ENCODE data around the gene APCDD1L. TPM values are rescaled to one million over a fixed set of nuclear protein-coding genes. Genes with fewer than 3 reads are reported as not detected.

Gene APCDD1L
- total and polyA plus RNA-seq, 8 donors: 0.09 to 0.23 (median 0.13) TPM; not detected in 1

DNA sequence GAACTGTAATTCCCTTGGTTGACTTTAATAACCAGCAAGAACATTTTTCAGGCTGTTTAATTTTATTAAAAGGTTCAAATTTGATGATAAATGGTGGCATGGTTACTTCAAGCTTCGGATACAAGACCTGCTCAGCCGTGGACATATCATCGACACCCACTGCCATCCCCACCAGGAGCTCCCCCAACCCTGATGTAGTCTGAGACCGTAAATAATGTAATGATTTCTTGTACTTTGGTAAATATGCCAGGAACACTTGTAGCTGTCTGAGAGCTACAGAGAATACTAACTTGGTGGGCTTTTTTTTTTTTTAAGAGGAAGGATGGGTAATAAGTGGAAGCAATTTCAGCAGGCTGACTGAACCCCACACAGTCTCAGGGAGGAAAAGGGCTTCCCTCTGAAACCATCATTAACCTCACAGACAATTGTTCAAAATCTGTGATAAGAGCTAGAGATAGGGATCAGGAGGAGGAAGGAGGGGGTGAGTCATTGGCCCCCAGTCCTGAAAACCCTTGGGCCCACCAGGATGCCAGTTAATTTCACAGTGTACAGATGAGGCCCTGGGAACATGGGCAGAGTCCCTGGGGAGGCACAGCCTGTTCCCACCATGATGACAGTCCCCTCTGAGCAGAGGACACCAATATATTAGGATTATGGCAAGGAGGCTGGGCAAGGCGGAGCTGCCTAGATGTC lies 56.0 kb downstream of the APCDD1L start:
- no peak for ATAC-seq
- intact Hi-C loops (cut with DNase I): no loop called here
- Histone ChIP-seq H3K9me3 (peaks cover 0 to 4% of the 10 kb centered on the region in 2 donors), H3K4me3 (no peak overlapping the region), H3K4me1 (no peaks in the 10 kb centered on the region), H3K27me3 (no peaks in the 10 kb centered on the region), H3K36me3 (no peaks in the 10 kb centered on the region), H3K27ac (no peak overlapping the region)
- no peak for DNase-seq
- TF ChIP-seq, protein P1, sequence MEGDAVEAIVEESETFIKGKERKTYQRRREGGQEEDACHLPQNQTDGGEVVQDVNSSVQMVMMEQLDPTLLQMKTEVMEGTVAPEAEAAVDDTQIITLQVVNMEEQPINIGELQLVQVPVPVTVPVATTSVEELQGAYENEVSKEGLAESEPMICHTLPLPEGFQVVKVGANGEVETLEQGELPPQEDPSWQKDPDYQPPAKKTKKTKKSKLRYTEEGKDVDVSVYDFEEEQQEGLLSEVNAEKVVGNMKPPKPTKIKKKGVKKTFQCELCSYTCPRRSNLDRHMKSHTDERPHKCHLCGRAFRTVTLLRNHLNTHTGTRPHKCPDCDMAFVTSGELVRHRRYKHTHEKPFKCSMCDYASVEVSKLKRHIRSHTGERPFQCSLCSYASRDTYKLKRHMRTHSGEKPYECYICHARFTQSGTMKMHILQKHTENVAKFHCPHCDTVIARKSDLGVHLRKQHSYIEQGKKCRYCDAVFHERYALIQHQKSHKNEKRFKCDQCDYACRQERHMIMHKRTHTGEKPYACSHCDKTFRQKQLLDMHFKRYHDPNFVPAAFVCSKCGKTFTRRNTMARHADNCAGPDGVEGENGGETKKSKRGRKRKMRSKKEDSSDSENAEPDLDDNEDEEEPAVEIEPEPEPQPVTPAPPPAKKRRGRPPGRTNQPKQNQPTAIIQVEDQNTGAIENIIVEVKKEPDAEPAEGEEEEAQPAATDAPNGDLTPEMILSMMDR (IDR thresholded peaks at IDR 0.05): no peak

DNA sequence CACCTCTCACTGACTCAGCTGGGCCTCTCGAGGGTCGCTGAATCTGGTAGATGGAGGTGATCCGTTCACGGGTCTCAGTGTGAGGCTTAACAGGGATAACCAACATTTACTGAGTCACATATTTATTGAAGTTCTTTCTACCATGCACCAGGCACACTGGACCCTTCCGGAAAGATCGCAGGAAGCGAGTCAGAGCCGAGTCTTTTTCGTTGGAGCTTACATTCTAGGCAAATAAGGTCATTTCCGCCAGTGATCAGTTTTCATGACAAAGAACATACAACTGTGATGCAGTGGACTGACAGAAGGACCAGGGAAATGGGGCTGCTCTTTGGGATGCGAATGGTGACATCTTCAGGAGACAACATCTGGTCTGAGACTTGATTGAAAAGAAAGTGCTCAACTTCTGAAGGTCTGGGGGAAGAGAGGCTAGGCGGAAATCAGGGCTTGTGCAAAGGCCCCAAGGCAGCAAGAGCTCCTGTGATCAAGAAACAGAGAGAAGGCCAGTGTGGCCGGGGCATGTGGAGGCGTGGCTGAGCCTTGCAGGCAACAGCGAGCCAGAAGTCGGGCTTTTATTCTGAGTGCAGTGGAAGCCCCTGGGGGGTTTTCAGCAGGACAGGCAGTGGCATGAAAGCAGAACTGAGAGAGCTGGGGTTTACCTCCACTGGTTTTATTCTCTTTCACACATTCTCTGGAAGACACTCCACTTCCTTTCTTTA lies 56.7 kb downstream of the APCDD1L start:
- DNase-seq (no peak), ATAC-seq (no peak)
- Histone ChIP-seq H3K9me3 (peaks cover 0 to 5% of the 10 kb centered on the region in 2 donors), H3K36me3 (no peaks in the 10 kb centered on the region), H3K4me3 (no peak overlapping the region), H3K27me3 (no peaks in the 10 kb centered on the region), H3K27ac (no peak overlapping the region), H3K4me1 (no peaks in the 10 kb centered on the region)
- intact Hi-C loops (cut with DNase I): no loop called here
- TF ChIP-seq, protein P1 (IDR thresholded peaks at IDR 0.05): no peak

DNA sequence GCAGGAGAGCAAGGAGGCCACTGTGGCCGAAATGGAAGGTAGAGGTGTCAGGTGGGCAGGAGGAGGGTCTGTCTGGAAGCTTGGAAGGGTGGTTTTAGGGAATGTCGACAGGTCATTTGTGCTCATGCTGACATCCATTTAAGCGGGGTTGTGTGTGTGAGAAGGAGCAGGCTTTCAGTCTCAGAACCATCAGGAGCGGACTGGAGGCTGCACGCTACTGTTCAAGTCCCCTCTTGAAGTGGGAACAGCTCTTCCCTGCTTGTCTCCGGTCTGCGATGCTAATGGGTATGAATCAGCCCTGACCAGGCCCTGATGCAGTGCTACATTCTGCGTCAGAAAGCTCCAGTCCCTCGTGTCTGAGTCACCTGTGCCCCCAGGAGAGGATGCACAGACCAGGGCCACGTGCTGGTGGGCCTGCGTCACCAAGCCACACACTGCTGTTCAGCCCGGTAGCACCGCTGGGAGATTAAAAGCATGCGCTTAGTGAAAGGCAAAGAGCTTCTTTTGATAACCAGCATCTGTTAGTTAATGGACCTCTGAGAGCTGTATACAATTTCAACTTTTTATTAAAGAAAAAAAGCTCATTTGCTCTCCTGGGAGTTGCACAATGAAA lies 58.0 kb downstream of the APCDD1L start:
- peaks cover 0 to 5% of the 10 kb centered on the region in 2 donors for H3K9me3 ChIP-seq
- intact Hi-C loops (cut with DNase I): no loop called here
- H3K4me3 ChIP-seq: no peak overlapping the region
- no peaks in the 10 kb centered on the region for H3K27me3 ChIP-seq
- TF ChIP-seq, protein P1 (IDR thresholded peaks at IDR 0.05): no peak
- ATAC-seq (no peak), DNase-seq (no peak)
- H3K36me3 ChIP-seq: no peaks in the 10 kb centered on the region
- no peaks in the 10 kb centered on the region for H3K4me1 ChIP-seq
- H3K27ac ChIP-seq: no peak overlapping the region

DNA sequence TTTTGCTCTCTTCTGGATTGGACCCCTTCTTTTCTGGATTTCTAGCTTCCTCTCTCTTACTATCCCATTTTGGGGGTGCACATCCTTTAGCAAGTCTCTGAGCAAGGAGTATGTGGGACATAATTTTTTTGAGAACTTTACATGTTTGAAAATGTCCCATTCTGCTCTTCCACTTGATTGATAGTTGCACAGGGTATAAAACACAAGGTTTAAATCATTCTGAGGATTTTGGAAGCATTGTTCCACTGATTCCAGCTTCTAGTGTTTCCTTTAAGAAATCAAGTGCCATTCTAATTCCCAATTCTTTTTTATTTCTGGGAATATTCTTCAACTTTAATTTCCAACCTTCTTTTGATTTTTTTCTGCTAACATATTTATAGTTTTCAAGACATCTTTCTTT lies 60.7 kb downstream of the APCDD1L start:
- TF ChIP-seq, protein P1 (IDR thresholded peaks at IDR 0.05): no peak
- Histone ChIP-seq H3K9me3 (peaks cover 0 to 5% of the 10 kb centered on the region in 2 donors), H3K4me1 (no peaks in the 10 kb centered on the region), H3K27ac (no peak overlapping the region), H3K36me3 (peaks cover 0 to 3% of the 10 kb centered on the region in 2 donors), H3K27me3 (no peaks in the 10 kb centered on the region), H3K4me3 (no peak overlapping the region)
- ATAC-seq (no peak), DNase-seq (no peak)
- intact Hi-C loops (cut with DNase I): no loop called here

DNA sequence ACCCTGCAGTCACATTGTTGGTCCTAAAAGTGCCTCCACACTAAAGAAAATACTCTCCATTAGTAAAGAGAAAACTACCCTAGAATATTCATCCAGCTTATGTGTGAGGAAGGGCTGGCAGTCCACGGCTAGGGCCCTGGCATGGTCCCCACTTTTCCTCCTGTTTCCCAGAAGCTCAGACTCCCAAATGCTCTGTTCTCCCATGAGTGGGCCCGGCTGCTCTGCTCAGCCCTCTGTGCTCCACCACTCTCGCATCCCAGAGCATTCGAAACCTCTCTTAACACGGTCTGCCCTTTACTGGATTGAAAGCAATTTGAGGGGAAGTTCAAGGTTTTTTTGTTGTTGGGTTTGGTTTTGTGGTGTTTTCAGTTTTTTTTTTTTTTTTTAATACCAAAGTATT lies 61.8 kb downstream of the APCDD1L start:
- DNase-seq: no peak
- TF ChIP-seq, protein P1 (IDR thresholded peaks at IDR 0.05): no peak
- H3K4me3 ChIP-seq: no peak overlapping the region
- intact Hi-C loops (cut with DNase I): no loop called here
- H3K27ac ChIP-seq: no peak overlapping the region
- H3K9me3 ChIP-seq: peaks cover 0 to 5% of the 10 kb centered on the region in 2 donors
- no peaks in the 10 kb centered on the region for H3K4me1 ChIP-seq
- no peaks in the 10 kb centered on the region for H3K27me3 ChIP-seq
- peaks cover 0 to 3% of the 10 kb centered on the region in 2 donors for H3K36me3 ChIP-seq
- ATAC-seq: no peak
